GM23338 (cell line): ENCODE data around the gene FNIP2. TPM values are rescaled to one million over a fixed set of nuclear protein-coding genes. Genes with fewer than 3 reads are reported as not detected.

Experiments
- ATAC-seq: fragments of 200-7000 bp; cut with Tn5 transposase; 3 replicates; pipeline ENCODE4 v1.9.1; 2020
- DNase-seq: peaks from one replicate; pipeline ENCODE4 v3.0.0-alpha.2; 2015; ENCODE audit warnings: low spot score
- H2AFZ ChIP-seq: fragments of 200-600 bp; sonication (generic); 2 replicates; pipeline ENCODE4 v1.8.0; 2016; ENCODE audit warnings: antibody characterized with exemption, mild to moderate bottlenecking, moderate library complexity
- H3F3A ChIP-seq: fragments of 200-600 bp; sonication (generic); replicated peaks from 2 replicates; pipeline ENCODE4 v1.8.0; 2017; ENCODE audit warnings: antibody characterized with exemption, mixed run types, low read depth
- H3K27ac ChIP-seq: fragments of 200-600 bp; sonication (generic); 2 replicates; pipeline ENCODE4 v1.6.1; 2016; ENCODE audit warnings: low read depth
- H3K27me3 ChIP-seq: fragments of 200-600 bp; sonication (generic); 2 replicates; pipeline ENCODE4 v1.8.0; 2016; ENCODE audit warnings: mild to moderate bottlenecking, mixed run types, moderate library complexity; ENCODE audit not compliant: insufficient read depth
- H3K36me3 ChIP-seq: fragments of 200-600 bp; sonication (generic); 2 replicates; pipeline ENCODE4 v1.8.0; 2016; ENCODE audit warnings: mild to moderate bottlenecking; ENCODE audit not compliant: insufficient read depth
- H3K4me1 ChIP-seq: fragments of 200-600 bp; sonication (generic); 2 replicates; pipeline ENCODE4 v1.8.0; 2016; ENCODE audit warnings: mild to moderate bottlenecking, moderate library complexity; ENCODE audit not compliant: insufficient read depth
- H3K4me2 ChIP-seq: fragments of 200-600 bp; sonication (generic); 2 replicates; pipeline ENCODE4 v1.7.1; 2017; ENCODE audit warnings: mixed run types
- H3K4me3 ChIP-seq: fragments of 200-600 bp; sonication (generic); 2 replicates; pipeline ENCODE4 v1.6.1; 2016; ENCODE audit warnings: mixed run types
- H3K79me2 ChIP-seq: fragments of 200-600 bp; sonication (generic); replicated peaks from 2 replicates; pipeline ENCODE4 v1.8.0; 2017; ENCODE audit warnings: mild to moderate bottlenecking; ENCODE audit not compliant: insufficient read depth
- H3K9me2 ChIP-seq: fragments of 200-600 bp; sonication (generic); 2 replicates; pipeline ENCODE4 v1.8.0; 2017; ENCODE audit not compliant: insufficient read depth
- H4K20me1 ChIP-seq: fragments of 200-600 bp; sonication (generic); replicated peaks from 2 replicates; pipeline ENCODE4 v1.8.0; 2017; ENCODE audit warnings: mild to moderate bottlenecking; ENCODE audit not compliant: insufficient read depth
- H3K27ac Mint-ChIP-seq: 2 replicates; pipeline ENCODE4 v1.8.0; 2020; ENCODE audit warnings: inconsistent platforms, mild to moderate bottlenecking, moderate library complexity, mixed read lengths
- H3K27me3 Mint-ChIP-seq: 3 replicates; pipeline ENCODE4 v1.8.0; 2022; ENCODE audit warnings: low read depth, mild to moderate bottlenecking, moderate library complexity, mixed read lengths, inconsistent platforms; ENCODE audit not compliant: insufficient read depth, poor library complexity
- H3K36me3 Mint-ChIP-seq: 3 replicates; pipeline ENCODE4 v1.8.0; 2021; ENCODE audit warnings: low read depth, mild to moderate bottlenecking, inconsistent platforms, moderate library complexity, mixed read lengths
- H3K4me1 Mint-ChIP-seq: 3 replicates; pipeline ENCODE4 v1.8.0; 2020; ENCODE audit warnings: mild to moderate bottlenecking, inconsistent platforms, mixed read lengths
- H3K4me3 Mint-ChIP-seq: 3 replicates; pipeline ENCODE4 v1.8.0; 2021; ENCODE audit warnings: moderate library complexity, mild to moderate bottlenecking, inconsistent platforms, mixed read lengths
- H3K9me3 Mint-ChIP-seq: 3 replicates; pipeline ENCODE4 v1.8.0; 2020; ENCODE audit warnings: moderate library complexity, mild to moderate bottlenecking, inconsistent platforms, mixed read lengths
- CREB1 ChIP-seq: fragments of 250-450 bp; sonication (Bioruptor Pico); IDR thresholded peaks from 2 replicates; pipeline ENCODE4 v1.5.0; 2020; ENCODE audit warnings: low read depth, mild to moderate bottlenecking, moderate library complexity
- EZH2 ChIP-seq: fragments of 200-600 bp; sonication (generic); IDR thresholded peaks from one replicate; pipeline ENCODE4 v1.8.0; 2017; ENCODE audit warnings: antibody characterized with exemption, mild to moderate bottlenecking, low read depth; ENCODE audit not compliant: unreplicated experiment
- EZH2phosphoT487 ChIP-seq: fragments of 200-600 bp; sonication (generic); IDR thresholded peaks from one replicate; pipeline ENCODE4 v1.8.1; 2018; ENCODE audit warnings: antibody characterized with exemption; ENCODE audit not compliant: unreplicated experiment
- JUNB ChIP-seq: IDR thresholded peaks from one replicate; pipeline ENCODE4 v1.6.1; 2016; ENCODE audit warnings: antibody characterized with exemption; ENCODE audit not compliant: unreplicated experiment
- NANOG ChIP-seq: IDR thresholded peaks from 2 replicates; pipeline ENCODE4 v1.6.1; 2016; ENCODE audit warnings: antibody characterized with exemption, borderline replicate concordance
- POLR2AphosphoS5 ChIP-seq: IDR thresholded peaks from 2 replicates; pipeline ENCODE4 v1.6.1; 2016; ENCODE audit warnings: antibody characterized with exemption, low read depth
- REST ChIP-seq: IDR thresholded peaks from one replicate; pipeline ENCODE4 v1.6.1; 2018; ENCODE audit warnings: antibody characterized with exemption; ENCODE audit not compliant: unreplicated experiment
- STAT1 ChIP-seq: IDR thresholded peaks from one replicate; pipeline ENCODE4 v1.6.1; 2016; ENCODE audit warnings: antibody characterized with exemption; ENCODE audit not compliant: unreplicated experiment
- ZNF114 ChIP-seq: fragments of 250-450 bp; sonication (Bioruptor Pico); IDR thresholded peaks from 2 replicates; pipeline ENCODE4 v1.5.0; 2020; ENCODE audit warnings: mild to moderate bottlenecking, moderate library complexity
- ZNF331 ChIP-seq: fragments of 250-450 bp; sonication (Bioruptor Pico); IDR thresholded peaks from 2 replicates; pipeline ENCODE4 v1.5.0; 2020; ENCODE audit warnings: low read depth, mild to moderate bottlenecking, moderate library complexity
- ZNF462 ChIP-seq: fragments of 250-450 bp; sonication (Bioruptor Pico); IDR thresholded peaks from 2 replicates; pipeline ENCODE4 v1.5.0; 2020; ENCODE audit warnings: mild to moderate bottlenecking, moderate library complexity
- polyA plus RNA-seq: library from polyadenylated mRNA; unstranded; fragments of >200 nt; fragmentation: Nextera tagmentation; extraction: Ambion mirVana; gene quantifications from 2 replicates; pipeline ENCODE4 v1.2.1, GENCODE V29; 2016
- total RNA-seq: library from RNA; depleted of rRNA; stranded (reverse); fragments of >200 nt; shearing (Covaris generic); gene quantifications from 2 replicates; pipeline ENCODE4 v1.2.3, GENCODE V29; 2014
- TF ChIP-seq, protein P1 (sequence below): IDR thresholded peaks from 2 replicates; pipeline ENCODE4 v1.6.1; 2016; ENCODE audit warnings: antibody characterized with exemption
- TF ChIP-seq, protein P2 (sequence below), 2 experiments: fragments of 200-600 bp in 1 of 2; sonication (generic) in 1 of 2; conservative IDR thresholded peaks; 2 replicates each; pipeline versions ENCODE4 v1.5.1 to v1.6.1; 2016 to 2017; ENCODE audit warnings: antibody characterized with exemption in 2 of 2, low read depth in 2 of 2, mild to moderate bottlenecking in 2 of 2, moderate library complexity in 1 of 2

The FNIP2 gene
- total and polyA plus RNA-seq, 2 experiments from 2014 or later: 2.7 to 17.2 TPM

GRCh38 chr4:158837527-158838141 lies 68.8 kb downstream of the FNIP2 start:
- Histone ChIP-seq H3K79me2 (no peaks in the 10 kb centered on the region), H2AFZ (no peak overlapping the region), H3F3A (no peaks in the 10 kb centered on the region), H3K4me3 (no peak overlapping the region), H3K4me2 (no peak overlapping the region), H4K20me1 (no peaks in the 10 kb centered on the region), H3K9me2 (no peaks in the 10 kb centered on the region; the same call in 1 of the 2 replicates), H3K27me3 (no peaks in the 10 kb centered on the region), H3K4me1 (no peaks in the 10 kb centered on the region), H3K27ac (no peak overlapping the region; the same call in 1 of the 2 replicates), H3K36me3 (no peaks in the 10 kb centered on the region)
- H3K27me3 Mint-ChIP-seq: peaks cover 6% of the 10 kb centered on the region
- H3K4me1 Mint-ChIP-seq: peaks cover 20% of the 10 kb centered on the region
- no peak for DNase-seq
- TF ChIP-seq ZNF331 (CRISPR knock-in tag) (no peak), NANOG (no peak), EZH2phosphoT487 (no peak), REST (no peak), CREB1 (no peak), ZNF462 (CRISPR knock-in tag) (no peak), STAT1 (no peak), EZH2 (no peak), ZNF114 (no peak), POLR2AphosphoS5 (no peak), JUNB (no peak)
- TF ChIP-seq, protein P1, sequence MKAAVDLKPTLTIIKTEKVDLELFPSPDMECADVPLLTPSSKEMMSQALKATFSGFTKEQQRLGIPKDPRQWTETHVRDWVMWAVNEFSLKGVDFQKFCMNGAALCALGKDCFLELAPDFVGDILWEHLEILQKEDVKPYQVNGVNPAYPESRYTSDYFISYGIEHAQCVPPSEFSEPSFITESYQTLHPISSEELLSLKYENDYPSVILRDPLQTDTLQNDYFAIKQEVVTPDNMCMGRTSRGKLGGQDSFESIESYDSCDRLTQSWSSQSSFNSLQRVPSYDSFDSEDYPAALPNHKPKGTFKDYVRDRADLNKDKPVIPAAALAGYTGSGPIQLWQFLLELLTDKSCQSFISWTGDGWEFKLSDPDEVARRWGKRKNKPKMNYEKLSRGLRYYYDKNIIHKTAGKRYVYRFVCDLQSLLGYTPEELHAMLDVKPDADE: no peak
- TF ChIP-seq, protein P2, sequence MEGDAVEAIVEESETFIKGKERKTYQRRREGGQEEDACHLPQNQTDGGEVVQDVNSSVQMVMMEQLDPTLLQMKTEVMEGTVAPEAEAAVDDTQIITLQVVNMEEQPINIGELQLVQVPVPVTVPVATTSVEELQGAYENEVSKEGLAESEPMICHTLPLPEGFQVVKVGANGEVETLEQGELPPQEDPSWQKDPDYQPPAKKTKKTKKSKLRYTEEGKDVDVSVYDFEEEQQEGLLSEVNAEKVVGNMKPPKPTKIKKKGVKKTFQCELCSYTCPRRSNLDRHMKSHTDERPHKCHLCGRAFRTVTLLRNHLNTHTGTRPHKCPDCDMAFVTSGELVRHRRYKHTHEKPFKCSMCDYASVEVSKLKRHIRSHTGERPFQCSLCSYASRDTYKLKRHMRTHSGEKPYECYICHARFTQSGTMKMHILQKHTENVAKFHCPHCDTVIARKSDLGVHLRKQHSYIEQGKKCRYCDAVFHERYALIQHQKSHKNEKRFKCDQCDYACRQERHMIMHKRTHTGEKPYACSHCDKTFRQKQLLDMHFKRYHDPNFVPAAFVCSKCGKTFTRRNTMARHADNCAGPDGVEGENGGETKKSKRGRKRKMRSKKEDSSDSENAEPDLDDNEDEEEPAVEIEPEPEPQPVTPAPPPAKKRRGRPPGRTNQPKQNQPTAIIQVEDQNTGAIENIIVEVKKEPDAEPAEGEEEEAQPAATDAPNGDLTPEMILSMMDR (conservative IDR thresholded peaks at IDR 0.05; ENCODE audit: low read depth in 2 of 2): no peak
- peaks cover 33% of the 10 kb centered on the region for H3K36me3 Mint-ChIP-seq
- H3K4me3 Mint-ChIP-seq: no peak overlapping the region
- no peak for ATAC-seq
- H3K9me3 Mint-ChIP-seq: no peaks in the 10 kb centered on the region
- H3K27ac Mint-ChIP-seq: no peak overlapping the region
